Measurements from ENCODE around the gene HPSE2. TPM values are rescaled to one million over a fixed set of nuclear protein-coding genes. Genes with fewer than 3 reads are reported as not detected.

HPSE2 gene
- total and polyA plus RNA-seq, 2 of the 8 experiments (the other 6 are each of a cell fraction or from before 2014, with no cell fraction given), result 0.41 to 0.58 TPM

DNA sequence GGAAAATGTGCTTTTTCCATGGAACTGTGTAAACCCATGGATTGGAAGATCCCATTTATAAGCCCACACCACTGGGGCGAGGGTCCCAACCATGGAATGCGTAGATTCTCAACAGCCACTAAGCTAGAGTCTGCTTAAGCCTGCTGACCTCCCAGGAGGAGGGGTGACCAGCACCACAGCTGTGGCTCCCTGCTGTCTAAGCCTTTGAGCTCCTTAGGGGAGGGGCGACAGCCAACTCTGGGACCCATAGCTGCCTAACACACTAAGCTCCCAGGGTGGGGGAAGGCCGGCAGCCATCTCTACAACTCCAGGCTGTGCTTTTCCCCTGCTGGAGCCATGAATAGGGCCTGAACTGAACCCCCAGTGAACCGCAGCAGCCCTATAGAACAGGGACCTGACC, 539.1 kb downstream of the HPSE2 start:
- no peak overlapping the region for H3K56ac ChIP-seq (replicated peaks; ENCODE audit: insufficient read length, low read depth, low read length)
- no peak overlapping the region for H4K8ac ChIP-seq (ENCODE audit: extremely low read depth, insufficient read depth, low read length)
- H2BK120ac ChIP-seq (replicated peaks; ENCODE audit: low read depth, low read length), result no peak overlapping the region
- no peak overlapping the region for H3K9ac ChIP-seq (replicated peaks in 1 of 4; ENCODE audit: extremely low read depth in 1 of 4, low read depth in 3 of 4, low read length in 3 of 4)
- DNase-seq (ENCODE audit: low read depth in 1 of 2, low spot score in 2 of 2) (no peak), FAIRE-seq (no peak)
- H2BK20ac ChIP-seq (ENCODE audit: low read length), result no peak overlapping the region
- H3K27ac ChIP-seq (ENCODE audit: low read depth, low read length), result no peak overlapping the region
- no peak overlapping the region for H2BK12ac ChIP-seq (ENCODE audit: low read depth, low read length)
- no peak overlapping the region for H2BK15ac ChIP-seq (ENCODE audit: low read length)
- H3K4me1 ChIP-seq (replicated peaks in 1 of 4; ENCODE audit: control insufficient read depth in 3 of 4, insufficient read depth in 4 of 4, low read length in 3 of 4), result no peaks in the 10 kb centered on the region
- H3K18ac ChIP-seq (ENCODE audit: extremely low read depth, low read length), result no peak overlapping the region
- no peak overlapping the region for H3K4ac ChIP-seq (replicated peaks; ENCODE audit: insufficient read length, low read depth, low read length)
- H3K4me2 ChIP-seq (ENCODE audit: insufficient read depth in 1 of 2, low read depth in 2 of 2, low read length in 2 of 2), result no peak overlapping the region
- no peak overlapping the region for H2AK5ac ChIP-seq (ENCODE audit: low read depth, low read length)
- no peaks in the 10 kb centered on the region for H3K79me2 ChIP-seq (ENCODE audit: control insufficient read depth in 1 of 2, insufficient read depth in 2 of 2, low read length in 2 of 2)
- H4K5ac ChIP-seq (ENCODE audit: insufficient read length, low read depth, low read length), result no peak overlapping the region
- CTCF ChIA-PET (ENCODE audit: partially characterized antibody), result no interaction called here
- no peak overlapping the region for H2BK5ac ChIP-seq (ENCODE audit: low read depth, low read length)
- POLR2A ChIA-PET (ENCODE audit: partially characterized antibody), result no interaction called here
- H3K27me3 ChIP-seq (replicated peaks in 1 of 4; ENCODE audit: control insufficient read depth in 3 of 4, extremely low read depth in 1 of 4, insufficient read depth in 3 of 4, low read length in 3 of 4), result no peaks in the 10 kb centered on the region
- no peak overlapping the region for H3K14ac ChIP-seq (ENCODE audit: insufficient read length)
- H3K4me3 ChIP-seq (ENCODE audit: extremely low read depth in 1 of 4, insufficient read depth in 2 of 4, low read depth in 3 of 4, low read length in 4 of 4), result no peak overlapping the region
- H4K20me1 ChIP-seq (replicated peaks in 1 of 2; ENCODE audit: control insufficient read depth in 1 of 2, insufficient read depth in 2 of 2, low read length in 2 of 2), result no peaks in the 10 kb centered on the region
- no peaks in the 10 kb centered on the region for H3K9me3 ChIP-seq (ENCODE audit: insufficient read depth in 2 of 2, low read depth in 1 of 2, low read length in 1 of 2)
- H3K23me2 ChIP-seq (ENCODE audit: low read depth, low read length), result no peaks in the 10 kb centered on the region
- H4K91ac ChIP-seq (replicated peaks; ENCODE audit: insufficient read length, low read length), result no peak overlapping the region
- H2AFZ ChIP-seq (ENCODE audit: low read length), result no peak overlapping the region
- 61% methylated on average over 3 of the region's 5 CpGs; no CpG with 5 or more reads in 1 of the 2 experiments for WGBS, 2 experiments (ENCODE audit: extremely low coverage in 1 of 2, insufficient coverage in 1 of 2, insufficient read length in 1 of 2, insufficient replicate concordance in 2 of 2, low coverage in 1 of 2, low lambda C conversion rate in 2 of 2, missing lambda C conversion rate in 1 of 2)
- no peak overlapping the region for H3K23ac ChIP-seq (ENCODE audit: insufficient read length)
- H3K36me3 ChIP-seq (ENCODE audit: control insufficient read depth in 2 of 4, insufficient read depth in 4 of 4, low read length in 3 of 4), result no peaks in the 10 kb centered on the region
- H3K79me1 ChIP-seq (ENCODE audit: low read depth, low read length), result no peaks in the 10 kb centered on the region
- TF ChIP-seq ASH2L (IDR thresholded peaks at IDR 0.05; ENCODE audit: low read length) (no peak), SP2 (IDR thresholded peaks at IDR 0.05; ENCODE audit: low read length) (no peak), TAF1 (IDR thresholded peaks at IDR 0.05; ENCODE audit: low read depth, low read length) (no peak), JUN (IDR thresholded peaks at IDR 0.05; ENCODE audit: low read depth, low read length) (no peak), CBX8 (IDR thresholded peaks at IDR 0.05; ENCODE audit: borderline replicate concordance, low read depth, low read length) (no peak), POU5F1 (IDR thresholded peaks at IDR 0.05; ENCODE audit: low read depth, low read length) (no peak), CBX5 (IDR thresholded peaks at IDR 0.05; ENCODE audit: low read depth, low read length) (no peak), PHF8 (conservative IDR thresholded peaks at IDR 0.05; ENCODE audit: low read depth, low read length) (no peak), HDAC6 (IDR thresholded peaks at IDR 0.05; ENCODE audit: low read depth, low read length) (no peak), SRF (IDR thresholded peaks at IDR 0.05; ENCODE audit: low read depth, low read length) (no peak), GTF2F1 (IDR thresholded peaks at IDR 0.05; ENCODE audit: borderline replicate concordance, low read depth, low read length) (no peak), NANOG (IDR thresholded peaks at IDR 0.05; ENCODE audit: insufficient read depth, low read depth, low read length, poor library complexity, severe bottlenecking) (no peak), BCL11A (IDR thresholded peaks at IDR 0.05; ENCODE audit: low read depth in 2 of 2, low read length in 2 of 2) (no peak), BRCA1 (IDR thresholded peaks at IDR 0.05; ENCODE audit: low read depth, low read length) (no peak), CTBP2 (IDR thresholded peaks at IDR 0.05; ENCODE audit: borderline replicate concordance, insufficient read depth, insufficient read length, low read length) (no peak)
- TF ChIP-seq, protein P1, sequence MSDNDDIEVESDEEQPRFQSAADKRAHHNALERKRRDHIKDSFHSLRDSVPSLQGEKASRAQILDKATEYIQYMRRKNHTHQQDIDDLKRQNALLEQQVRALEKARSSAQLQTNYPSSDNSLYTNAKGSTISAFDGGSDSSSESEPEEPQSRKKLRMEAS (IDR thresholded peaks at IDR 0.05), result no peak

Measured in H1 (cell line).